IPS DF 6.9 (cell line): Measurements from ENCODE around the gene EME1.

Experiments used
- DNase-seq: peaks from one replicate; pipeline ENCODE4 v3.0.0-alpha.2; 2013; ENCODE audit warnings: low read depth, low spot score
- H3K27ac ChIP-seq: one replicate; pipeline ENCODE4 v1.5.1; 2013; ENCODE audit warnings: low read length, control low read depth
- H3K27me3 ChIP-seq: 2 replicates; pipeline ENCODE4 v1.6.1; 2013; ENCODE audit warnings: mild to moderate bottlenecking, low read length; ENCODE audit not compliant: control insufficient read depth, insufficient read depth
- H3K36me3 ChIP-seq: 2 replicates; pipeline ENCODE4 v1.6.1; 2013; ENCODE audit warnings: low read length; ENCODE audit not compliant: control insufficient read depth, insufficient read depth
- H3K4me1 ChIP-seq: 2 replicates; pipeline ENCODE4 v1.6.1; 2013; ENCODE audit warnings: low read length; ENCODE audit not compliant: control insufficient read depth, insufficient read depth
- H3K4me3 ChIP-seq: 2 replicates; pipeline ENCODE4 v1.5.1; 2013; ENCODE audit warnings: mild to moderate bottlenecking, low read length
- H3K9me3 ChIP-seq: 2 replicates; pipeline ENCODE4 v1.6.1; 2013; ENCODE audit warnings: low read length, inconsistent platforms; ENCODE audit not compliant: control insufficient read depth, insufficient read depth
- WGBS: extraction: QIAGEN DNeasy Blood & Tissue Kit; methylation state at CpG from one replicate; pipeline ENCODE4 v1.1.7; 2013; ENCODE audit warnings: mixed read lengths, missing lambda C conversion rate; ENCODE audit not compliant: insufficient read length, insufficient coverage; 5-methylcytosine and 5-hydroxymethylcytosine counted together

Gene EME1

GRCh38 chr17:50356892-50357510 lies 16.0 kb upstream of the EME1 start:
- no peak for DNase-seq
- Histone ChIP-seq H3K9me3 (no peaks in the 10 kb centered on the region), H3K4me1 (no peaks in the 10 kb centered on the region; the same call in 1 of the 2 replicates), H3K36me3 (peaks cover 46% of the 10 kb centered on the region), H3K4me3 (no peak overlapping the region), H3K27me3 (no peaks in the 10 kb centered on the region), H3K27ac (no peak overlapping the region)
- no CpG with 5 or more reads among the region's 12 CpGs for WGBS

- no peaks in the 10 kb centered on the region for H3K9me3 ChIP-seq
- WGBS: no CpG with 5 or more reads among the region's 17 CpGs
- no peak for DNase-seq
- no peaks in the 10 kb centered on the region for H3K27me3 ChIP-seq
- no peaks in the 10 kb centered on the region; the same call in 1 of the 2 replicates for H3K4me1 ChIP-seq
- no peak overlapping the region for H3K27ac ChIP-seq
- H3K36me3 ChIP-seq: peaks cover 46% of the 10 kb centered on the region
- no peak overlapping the region for H3K4me3 ChIP-seq
These were observed 14.9 kb upstream of the EME1 start for GRCh38 chr17:50358177-50358576.

GRCh38 chr17:50359005-50359699 lies 13.9 kb upstream of the EME1 start:
- Histone ChIP-seq H3K27ac (no peak overlapping the region), H3K9me3 (no peaks in the 10 kb centered on the region), H3K4me1 (no peaks in the 10 kb centered on the region; the same call in 1 of the 2 replicates), H3K4me3 (no peak overlapping the region), H3K27me3 (no peaks in the 10 kb centered on the region), H3K36me3 (peaks cover 41% of the 10 kb centered on the region)
- DNase-seq: no peak
- no CpG with 5 or more reads among the region's 5 CpGs for whole genome bisulfite sequencing

- peaks cover 34% of the 10 kb centered on the region for H3K36me3 ChIP-seq
- no peaks in the 10 kb centered on the region for H3K9me3 ChIP-seq
- no peak for DNase-seq
- H3K27me3 ChIP-seq: no peaks in the 10 kb centered on the region
- WGBS: no CpG with 5 or more reads among the region's 14 CpGs
- no peaks in the 10 kb centered on the region; the same call in 1 of the 2 replicates for H3K4me1 ChIP-seq
- no peak overlapping the region for H3K4me3 ChIP-seq
- no peak overlapping the region for H3K27ac ChIP-seq
These were observed 13.0 kb upstream of the EME1 start for GRCh38 chr17:50359998-50360461.

GRCh38 chr17:50360486-50361115 lies 12.4 kb upstream of the EME1 start:
- peaks cover 32% of the 10 kb centered on the region for H3K36me3 ChIP-seq
- DNase-seq: no peak

GRCh38 chr17:50361561-50362480 lies 11.2 kb upstream of the EME1 start:
- no CpG with 5 or more reads among the region's 11 CpGs for WGBS

More at GRCh38 chr17:50360486-50361115, 12.4 kb upstream of the EME1 start:
- Histone ChIP-seq H3K9me3 (no peaks in the 10 kb centered on the region), H3K27me3 (no peaks in the 10 kb centered on the region), H3K4me3 (no peak overlapping the region), H3K4me1 (no peaks in the 10 kb centered on the region; the same call in 1 of the 2 replicates), H3K27ac (no peak overlapping the region)
- WGBS: no CpG with 5 or more reads among the region's 11 CpGs

GRCh38 chr17:50362661-50363060 lies 10.4 kb upstream of the EME1 start:
- no peak overlapping the region for H3K4me3 ChIP-seq
- no peak for DNase-seq
- no peaks in the 10 kb centered on the region for H3K9me3 ChIP-seq
- peaks cover 21% of the 10 kb centered on the region for H3K36me3 ChIP-seq
- H3K27ac ChIP-seq: no peak overlapping the region
- no peaks in the 10 kb centered on the region; the same call in 1 of the 2 replicates for H3K4me1 ChIP-seq
- no peaks in the 10 kb centered on the region for H3K27me3 ChIP-seq
- no CpG with 5 or more reads among the region's 7 CpGs for WGBS

More at GRCh38 chr17:50361561-50362480, 11.2 kb upstream of the EME1 start:
- no peak overlapping the region for H3K4me3 ChIP-seq
- no peaks in the 10 kb centered on the region for H3K27me3 ChIP-seq
- no peaks in the 10 kb centered on the region for H3K9me3 ChIP-seq
- no peak overlapping the region for H3K27ac ChIP-seq
- peaks cover 21% of the 10 kb centered on the region for H3K36me3 ChIP-seq
- peak; percentile 73 for DNase-seq
- H3K4me1 ChIP-seq: no peaks in the 10 kb centered on the region; the same call in 1 of the 2 replicates

- no CpG with 5 or more reads among the region's 8 CpGs for WGBS
- Histone ChIP-seq H3K36me3 (peaks cover 24% of the 10 kb centered on the region), H3K4me3 (no peak overlapping the region), H3K4me1 (no peaks in the 10 kb centered on the region; the same call in 1 of the 2 replicates), H3K9me3 (no peaks in the 10 kb centered on the region), H3K27me3 (no peaks in the 10 kb centered on the region), H3K27ac (no peak overlapping the region)
- DNase-seq: peak; percentile 91
These were observed 9.6 kb upstream of the EME1 start for GRCh38 chr17:50363217-50364060.

GRCh38 chr17:50364061-50364458 lies 9.0 kb upstream of the EME1 start:
- H3K36me3 ChIP-seq: peaks cover 19% of the 10 kb centered on the region
- no peaks in the 10 kb centered on the region for H3K9me3 ChIP-seq
- DNase-seq: no peak
- H3K27me3 ChIP-seq: no peaks in the 10 kb centered on the region
- no CpG with 5 or more reads among the region's 4 CpGs for WGBS
- H3K27ac ChIP-seq: no peak overlapping the region
- H3K4me1 ChIP-seq: no peaks in the 10 kb centered on the region; the same call in 1 of the 2 replicates
- no peak overlapping the region for H3K4me3 ChIP-seq
